K562 (cell line): Measurements from ENCODE around the gene FRMD4B. TPM values are rescaled to one million over a fixed set of nuclear protein-coding genes. Genes with fewer than 3 reads are reported as not detected.

Experiments used
- ATAC-seq: fragments of 200-7000 bp; cut with Tn5 transposase; 3 replicates; pipeline ENCODE4 v1.9.1; 2020; ENCODE audit warnings: moderate library complexity
- BruUV-seq: library from RNA; stranded (reverse); fragments of 400-500 nt; replicated peaks from 2 replicates; lab custom pipeline; 2021; lab: Mats Ljungman, UMichigan
- CTCF ChIA-PET: fragments of 300-600 bp; formaldehyde crosslinking; extraction: SDS; loops from one replicate; lab custom pipeline; 2021; ENCODE audit warnings: low intra/inter-chr PET ratio; lab: Yijun Ruan, JAX
- POLR2A ChIA-PET: fragments of 300-600, 350-650 bp; sonication (Branson Sonifier 250); formaldehyde crosslinking; extraction: SDS; loops from one replicate; lab custom pipeline; 2021; ENCODE audit warnings: antibody characterized with exemption, inconsistent platforms; lab: Yijun Ruan, JAX
- DNase-seq, 4 experiments: peaks; one replicate each; pipeline versions ENCODE4 v3.0.0 to v3.0.0-alpha.2; 2011 to 2018; ENCODE audit warnings: low spot score in 3 of 4, mixed read lengths in 3 of 4; ENCODE audit errors: extremely low read depth in 1 of 4
- FAIRE-seq: peaks from 2 replicates; lab custom pipeline; 2011; peaks lifted over from hg19 to GRCh38; lab: Jason Lieb, UNC
- H2AFZ ChIP-seq: 2 replicates; pipeline ENCODE4 v1.6.0; 2011; ENCODE audit warnings: low read depth, low read length, control low read depth, inconsistent platforms
- H3K27ac ChIP-seq: fragments of 200-600 bp; 3 replicates; pipeline ENCODE4 v1.8.0; 2011; ENCODE audit warnings: low read depth, mild to moderate bottlenecking, control low read depth, inconsistent platforms, low read length, moderate library complexity, mixed read lengths; ENCODE audit errors: extremely low read depth
- H3K27me3 ChIP-seq, 2 experiments: fragments of 300-600 bp in 1 of 2; 2 replicates in 1 of 2; 3 replicates in 1 of 2; pipeline versions ENCODE4 v1.6.0 to v1.8.0; 2011; ENCODE audit warnings: inconsistent platforms in 2 of 2, low read length in 2 of 2, mild to moderate bottlenecking in 1 of 2, mixed read lengths in 1 of 2, moderate library complexity in 1 of 2; ENCODE audit not compliant: control insufficient read depth in 2 of 2, insufficient read depth in 2 of 2
- H3K36me3 ChIP-seq: fragments of 300-600 bp; 3 replicates; pipeline ENCODE4 v1.8.0; 2011; ENCODE audit warnings: mild to moderate bottlenecking, low read length, inconsistent platforms; ENCODE audit not compliant: control insufficient read depth, insufficient read depth
- H3K4me1 ChIP-seq, 2 experiments: fragments of 200-600 bp in 1 of 2; replicated peaks in 1 of 2; 2 replicates in 1 of 2; 3 replicates in 1 of 2; pipeline versions ENCODE4 v1.5.1 to v1.8.0; 2011; ENCODE audit warnings: inconsistent platforms in 2 of 2, low read length in 2 of 2, mild to moderate bottlenecking in 1 of 2, mixed read lengths in 1 of 2, moderate library complexity in 1 of 2; ENCODE audit not compliant: control insufficient read depth in 2 of 2, insufficient read depth in 2 of 2
- H3K4me2 ChIP-seq: 2 replicates; pipeline ENCODE4 v1.6.1; 2011; ENCODE audit warnings: low read length, control low read depth, inconsistent platforms, mixed read lengths; ENCODE audit not compliant: insufficient read depth
- H3K4me3 ChIP-seq: fragments of 200-600 bp; sonication (generic), shearing (Covaris generic); 2 replicates; pipeline ENCODE4 v1.5.1; 2016; ENCODE audit warnings: control low read depth, inconsistent platforms
- H3K79me2 ChIP-seq: fragments of 200-600 bp; 3 replicates; pipeline ENCODE4 v1.8.0; 2011; ENCODE audit warnings: low read length, inconsistent platforms; ENCODE audit not compliant: control insufficient read depth, insufficient read depth
- H3K9ac ChIP-seq, 2 experiments: 2 replicates each; pipeline versions ENCODE4 v1.6.0 to v1.6.1; 2011; ENCODE audit warnings: low read depth in 2 of 2, low read length in 2 of 2, control low read depth in 1 of 2, inconsistent platforms in 1 of 2, mild to moderate bottlenecking in 1 of 2, mixed read lengths in 1 of 2; ENCODE audit not compliant: insufficient read depth in 1 of 2
- H3K9me1 ChIP-seq: one replicate; pipeline ENCODE4 v1.6.0; 2011; ENCODE audit warnings: inconsistent platforms, mild to moderate bottlenecking, low read length, moderate library complexity; ENCODE audit not compliant: control insufficient read depth, insufficient read depth
- H3K9me3 ChIP-seq: replicated peaks from 2 replicates; pipeline ENCODE4 v1.5.1; 2011; ENCODE audit warnings: low read depth, low read length, inconsistent platforms; ENCODE audit not compliant: control insufficient read depth, insufficient read depth
- H4K20me1 ChIP-seq: replicated peaks from 2 replicates; pipeline ENCODE4 v1.6.1; 2011; ENCODE audit warnings: low read length, inconsistent platforms, mixed read lengths; ENCODE audit not compliant: control insufficient read depth, insufficient read depth
- BCLAF1 ChIP-seq, 2 experiments: fragments of 450-650 bp in 1 of 2; IDR thresholded peaks; 2 replicates each; pipeline ENCODE4 v1.6.1; 2011 to 2017; ENCODE audit warnings: low read depth in 2 of 2, antibody characterized with exemption in 1 of 2, borderline replicate concordance in 1 of 2, low read length in 1 of 2, mild to moderate bottlenecking in 1 of 2, mixed read lengths in 1 of 2; ENCODE audit not compliant: control insufficient read depth in 1 of 2
- CTCF ChIP-seq, 3 experiments: IDR thresholded peaks in 2 of 3; conservative IDR thresholded peaks in 1 of 3; 2 replicates each; pipeline ENCODE4 v1.5.1; 2011 to 2012; ENCODE audit warnings: low read length in 3 of 3, mild to moderate bottlenecking in 3 of 3, control low read depth in 2 of 3, improper control_type of control experiment in 1 of 3, inconsistent platforms in 1 of 3, low read depth in 1 of 3, mixed read lengths in 1 of 3, moderate library complexity in 1 of 3; ENCODE audit not compliant: insufficient read depth in 2 of 3
- HIVEP1 ChIP-seq: fragments of 250-450 bp; sonication (Bioruptor Pico); IDR thresholded peaks from 2 replicates; pipeline ENCODE4 v1.4.0; 2020; ENCODE audit warnings: mild to moderate bottlenecking
- ZNF76 ChIP-seq: fragments of 250-450 bp; sonication (Bioruptor Pico); IDR thresholded peaks from 2 replicates; pipeline ENCODE4 v1.4.0; 2020; ENCODE audit warnings: mild to moderate bottlenecking, moderate library complexity, borderline replicate concordance
- ZNF785 ChIP-seq: fragments of 250-450 bp; sonication (Bioruptor Pico); IDR thresholded peaks from 2 replicates; pipeline ENCODE4 v1.4.0; 2020; ENCODE audit warnings: mild to moderate bottlenecking
- WGBS: fragments of 100-300 bp; shearing (Covaris generic); methylation state at CpG from one replicate; pipeline ENCODE4 v1.1.6; 2016; ENCODE audit warnings: low coverage, mixed read lengths; ENCODE audit not compliant: insufficient coverage; ENCODE audit errors: missing lambda C conversion rate; 5-methylcytosine and 5-hydroxymethylcytosine counted together
- in situ Hi-C: fragments of 300-500 bp; cut with MboI; formaldehyde crosslinking; loops from 4 replicates; pipeline ENCODE4 v1.15.0; 2018; ENCODE audit warnings: inconsistent platforms, mixed read lengths
- intact Hi-C: fragments of 100-400 bp; cut with micrococcal nuclease; formaldehyde crosslinking; loops from 2 replicates; pipeline ENCODE4 v1.14.2; 2022
- polyA plus RNA-seq, 8 experiments: library from polyadenylated mRNA; depleted of rRNA in 4 of 8; stranded (reverse) in 5 of 8; unstranded in 3 of 8; fragments of >200 nt; fragmentation: Nextera tagmentation in 2 of 8; fragmentation: Illumina TruSeq in 1 of 8; extraction: Ambion mirVana in 2 of 8; extraction: Trizol in 1 of 8; gene quantifications; 2 replicates each; pipeline versions ENCODE4 v1.2.1 to v1.2.3, GENCODE V29; 2011 to 2014; ENCODE audit warnings: inconsistent platforms in 1 of 8, missing spikeins in 1 of 8
- total RNA-seq, 7 experiments: library from RNA; depleted of rRNA in 6 of 7; stranded (reverse); fragments of >200 nt in 6 of 7; fragmentation: Illumina TruSeq in 2 of 7; extraction: Trizol in 2 of 7; gene quantifications; 2 replicates each; pipeline versions ENCODE4 v1.2.1 to v1.2.3, GENCODE V29; 2011 to 2021; ENCODE audit warnings: low replicate concordance in 1 of 7

The FRMD4B gene
- total and polyA plus RNA-seq, 9 of the 15 experiments (the other 6 are each of a cell fraction or from before 2014, with no cell fraction given), result 0.03 to 0.09 (median 0.04) TPM; not detected in 3

DNA sequence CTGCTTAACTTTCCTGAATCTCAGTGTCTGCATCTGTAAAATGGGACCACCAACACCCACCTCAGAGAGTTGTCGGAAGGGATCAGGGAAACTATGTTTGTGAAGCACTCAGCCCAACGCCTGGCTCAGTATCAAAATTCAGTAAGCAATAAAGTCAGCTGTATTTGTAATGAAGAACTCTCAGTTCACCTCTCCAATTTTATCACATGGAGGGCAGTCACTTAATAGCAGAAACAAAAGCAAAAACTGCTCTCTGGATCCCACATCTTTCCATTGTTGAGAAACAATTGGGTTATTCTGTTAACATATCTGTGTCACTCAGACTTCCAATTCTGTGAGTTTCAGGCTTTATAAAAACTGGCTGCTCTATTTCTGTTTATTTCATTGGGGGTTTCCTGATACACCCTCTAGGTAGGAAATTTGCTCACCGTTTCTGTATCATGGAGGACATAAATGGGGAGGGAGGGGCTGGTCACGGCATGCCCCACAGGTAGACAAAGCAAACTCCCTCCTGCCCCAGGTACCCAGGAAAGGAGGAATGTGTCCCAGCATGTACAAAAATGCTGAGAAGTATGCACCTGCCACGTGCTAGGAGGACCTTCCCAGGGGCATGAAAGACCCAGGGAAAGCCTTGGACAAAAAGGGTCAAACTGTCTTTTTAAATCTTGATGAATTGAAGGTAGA lies 182.1 kb downstream of the FRMD4B start:
- H3K27me3 ChIP-seq, result peaks cover 0 to 5% of the 10 kb centered on the region in 2 experiments; a peak in 3 of 5 replicates
- H3K4me3 ChIP-seq, result no peak overlapping the region
- no peak for DNase-seq
- no peak for ATAC-seq
- TF ChIP-seq ZNF76 (CRISPR knock-in tag), result no peak
- TF ChIP-seq ZNF785 (CRISPR knock-in tag), result no peak
- no peak for TF ChIP-seq CTCF (IDR thresholded peaks at IDR 0.05 in 2 of 3, conservative IDR thresholded peaks at IDR 0.05 in 1 of 3; ENCODE audit: insufficient read depth in 2 of 3, low read depth in 1 of 3, low read length in 3 of 3)
- no peak for TF ChIP-seq BCLAF1 (IDR thresholded peaks at IDR 0.05; ENCODE audit: borderline replicate concordance in 1 of 2, control insufficient read depth in 1 of 2, low read depth in 2 of 2, low read length in 1 of 2)
- no peak for TF ChIP-seq HIVEP1 (CRISPR knock-in tag)
- H3K4me2 ChIP-seq, result no peak overlapping the region
- no TSS peak for BruUV-seq
- H3K79me2 ChIP-seq, result no peaks in the 10 kb centered on the region
- no peak overlapping the region for H2AFZ ChIP-seq
- no peak overlapping the region for H3K27ac ChIP-seq
- no peaks in the 10 kb centered on the region for H3K36me3 ChIP-seq
- no peaks in the 10 kb centered on the region for H3K9me3 ChIP-seq
- no peak overlapping the region for H3K9ac ChIP-seq
- in situ Hi-C loops (no loop called here), intact Hi-C loops (no loop called here)
- H4K20me1 ChIP-seq, result no peaks in the 10 kb centered on the region
- CTCF ChIA-PET, result no interaction called here
- H3K9me1 ChIP-seq, result no peaks in the 10 kb centered on the region
- H3K4me1 ChIP-seq, result no peaks in the 10 kb centered on the region
- 0% methylated on average over 5 of the region's 5 CpGs for WGBS
- POLR2A ChIA-PET, result no interaction called here
- FAIRE-seq, result no peak
